ENCODE measurements around the gene GNG10.

Gene GNG10

GRCh38 chr9:111644195-111644772 lies 17.1 kb upstream of the GNG10 start:
- Histone ChIP-seq H4K91ac (ENCODE audit: low read depth, low read length) (no peak overlapping the region), H2BK5ac (ENCODE audit: low read depth, low read length, poor library complexity) (no peak overlapping the region), H3K27me3 (ENCODE audit: insufficient read depth, low read length) (no peaks in the 10 kb centered on the region), H3K4me2 (ENCODE audit: low read length) (no peak overlapping the region), H3K79me2 (ENCODE audit: control insufficient read depth, insufficient read depth, low read length, poor library complexity) (no peaks in the 10 kb centered on the region), H4K12ac (ENCODE audit: low read depth, low read length) (no peak overlapping the region), H3K18ac (ENCODE audit: low read length) (no peak overlapping the region), H3K9ac (ENCODE audit: low read length) (no peak overlapping the region), H3K36me3 (ENCODE audit: control insufficient read depth in 1 of 2, insufficient read depth in 2 of 2, low read length in 2 of 2) (peaks cover 3% of the 10 kb centered on the region in 2 experiments), H2AFZ (ENCODE audit: insufficient read depth, low read length, poor library complexity) (no peak overlapping the region), H2AK5ac (ENCODE audit: low read length) (no peak overlapping the region), H2BK120ac (ENCODE audit: insufficient read depth, low read length, poor library complexity) (no peak overlapping the region), H3K14ac (ENCODE audit: low read length) (no peak overlapping the region), H3K4ac (ENCODE audit: low read depth, low read length) (no peak overlapping the region), H3K4me3 (ENCODE audit: low read depth, low read length) (no peak overlapping the region), H3K4me1 (ENCODE audit: control insufficient read depth in 1 of 2, insufficient read depth in 2 of 2, low read length in 2 of 2) (no peaks in the 10 kb centered on the region), H3K79me1 (ENCODE audit: low read length) (no peaks in the 10 kb centered on the region), H3K23ac (ENCODE audit: low read length) (no peak overlapping the region), H3K27ac (ENCODE audit: low read depth, low read length) (no peak overlapping the region), H3K9me3 (ENCODE audit: insufficient read depth, low read depth, low read length) (no peaks in the 10 kb centered on the region), H4K8ac (ENCODE audit: low read depth, low read length) (no peak overlapping the region), H2BK12ac (ENCODE audit: low read length) (no peak overlapping the region)
- DNase-seq, result no peak
- WGBS (ENCODE audit: extremely low coverage, insufficient coverage, insufficient read length), result no CpG with 5 or more reads among the region's 8 CpGs

GRCh38 chr9:111645806-111646205 lies 15.6 kb upstream of the GNG10 start:
- Histone ChIP-seq H3K9ac (ENCODE audit: low read length) (no peak overlapping the region), H3K27me3 (ENCODE audit: insufficient read depth, low read length) (no peaks in the 10 kb centered on the region), H2AFZ (ENCODE audit: insufficient read depth, low read length, poor library complexity) (no peak overlapping the region), H3K18ac (ENCODE audit: low read length) (no peak overlapping the region), H4K91ac (ENCODE audit: low read depth, low read length) (no peak overlapping the region), H3K36me3 (ENCODE audit: control insufficient read depth in 1 of 2, insufficient read depth in 2 of 2, low read length in 2 of 2) (peaks cover 3 to 4% of the 10 kb centered on the region in 2 experiments), H3K79me2 (ENCODE audit: control insufficient read depth, insufficient read depth, low read length, poor library complexity) (no peaks in the 10 kb centered on the region), H2BK120ac (ENCODE audit: insufficient read depth, low read length, poor library complexity) (no peak overlapping the region), H4K8ac (ENCODE audit: low read depth, low read length) (no peak overlapping the region), H2AK5ac (ENCODE audit: low read length) (no peak overlapping the region), H3K4me2 (ENCODE audit: low read length) (no peak overlapping the region), H3K4me1 (ENCODE audit: control insufficient read depth in 1 of 2, insufficient read depth in 2 of 2, low read length in 2 of 2) (no peaks in the 10 kb centered on the region), H3K4ac (ENCODE audit: low read depth, low read length) (no peak overlapping the region), H3K9me3 (ENCODE audit: insufficient read depth, low read depth, low read length) (no peaks in the 10 kb centered on the region), H3K27ac (ENCODE audit: low read depth, low read length) (no peak overlapping the region), H3K23ac (ENCODE audit: low read length) (no peak overlapping the region), H2BK12ac (ENCODE audit: low read length) (no peak overlapping the region), H2BK5ac (ENCODE audit: low read depth, low read length, poor library complexity) (no peak overlapping the region), H3K4me3 (ENCODE audit: low read depth, low read length) (no peak overlapping the region), H3K79me1 (ENCODE audit: low read length) (no peaks in the 10 kb centered on the region), H4K12ac (ENCODE audit: low read depth, low read length) (no peak overlapping the region), H3K14ac (ENCODE audit: low read length) (no peak overlapping the region)
- DNase-seq, result peak in 1 of 2 donors; percentile 50
- no CpG with 5 or more reads among the region's 1 CpG for WGBS (ENCODE audit: extremely low coverage, insufficient coverage, insufficient read length)

GRCh38 chr9:111646417-111646816 lies 15.0 kb upstream of the GNG10 start:
- Histone ChIP-seq H2BK5ac (ENCODE audit: low read depth, low read length, poor library complexity) (no peak overlapping the region), H4K8ac (ENCODE audit: low read depth, low read length) (no peak overlapping the region), H4K12ac (ENCODE audit: low read depth, low read length) (no peak overlapping the region), H3K14ac (ENCODE audit: low read length) (no peak overlapping the region), H3K9ac (ENCODE audit: low read length) (no peak overlapping the region), H3K27me3 (ENCODE audit: insufficient read depth, low read length) (no peaks in the 10 kb centered on the region), H3K4me2 (ENCODE audit: low read length) (no peak overlapping the region), H2AFZ (ENCODE audit: insufficient read depth, low read length, poor library complexity) (no peak overlapping the region), H3K4ac (ENCODE audit: low read depth, low read length) (no peak overlapping the region), H2AK5ac (ENCODE audit: low read length) (no peak overlapping the region), H3K79me2 (ENCODE audit: control insufficient read depth, insufficient read depth, low read length, poor library complexity) (no peaks in the 10 kb centered on the region), H2BK12ac (ENCODE audit: low read length) (no peak overlapping the region), H2BK120ac (ENCODE audit: insufficient read depth, low read length, poor library complexity) (no peak overlapping the region), H4K91ac (ENCODE audit: low read depth, low read length) (no peak overlapping the region), H3K9me3 (ENCODE audit: insufficient read depth, low read depth, low read length) (no peaks in the 10 kb centered on the region), H3K36me3 (ENCODE audit: control insufficient read depth in 1 of 2, insufficient read depth in 2 of 2, low read length in 2 of 2) (peaks cover 3 to 4% of the 10 kb centered on the region in 2 experiments), H3K79me1 (ENCODE audit: low read length) (no peaks in the 10 kb centered on the region), H3K4me3 (ENCODE audit: low read depth, low read length) (no peak overlapping the region), H3K4me1 (ENCODE audit: control insufficient read depth in 1 of 2, insufficient read depth in 2 of 2, low read length in 2 of 2) (no peaks in the 10 kb centered on the region), H3K23ac (ENCODE audit: low read length) (no peak overlapping the region), H3K18ac (ENCODE audit: low read length) (no peak overlapping the region), H3K27ac (ENCODE audit: low read depth, low read length) (no peak overlapping the region)
- DNase-seq, result no peak
- WGBS (ENCODE audit: extremely low coverage, insufficient coverage, insufficient read length), result no CpG with 5 or more reads among the region's 2 CpGs

- H4K91ac ChIP-seq (ENCODE audit: low read depth, low read length), result no peak overlapping the region
- H3K23ac ChIP-seq (ENCODE audit: low read length), result no peak overlapping the region
- no peak overlapping the region for H4K8ac ChIP-seq (ENCODE audit: low read depth, low read length)
- H3K9me3 ChIP-seq (ENCODE audit: insufficient read depth, low read depth, low read length), result no peaks in the 10 kb centered on the region
- no peak overlapping the region for H3K18ac ChIP-seq (ENCODE audit: low read length)
- no peaks in the 10 kb centered on the region for H3K79me2 ChIP-seq (ENCODE audit: control insufficient read depth, insufficient read depth, low read length, poor library complexity)
- no peak overlapping the region for H2AFZ ChIP-seq (ENCODE audit: insufficient read depth, low read length, poor library complexity)
- DNase-seq, result peak in 1 of 2 donors; percentile 39
- no peak overlapping the region for H2BK12ac ChIP-seq (ENCODE audit: low read length)
- no peak overlapping the region for H3K4me2 ChIP-seq (ENCODE audit: low read length)
- no peak overlapping the region for H2BK120ac ChIP-seq (ENCODE audit: insufficient read depth, low read length, poor library complexity)
- no peaks in the 10 kb centered on the region for H3K4me1 ChIP-seq (ENCODE audit: control insufficient read depth in 1 of 2, insufficient read depth in 2 of 2, low read length in 2 of 2)
- no peak overlapping the region for H2AK5ac ChIP-seq (ENCODE audit: low read length)
- H3K9ac ChIP-seq (ENCODE audit: low read length), result no peak overlapping the region
- H3K4me3 ChIP-seq (ENCODE audit: low read depth, low read length), result no peak overlapping the region
- H3K14ac ChIP-seq (ENCODE audit: low read length), result no peak overlapping the region
- H3K4ac ChIP-seq (ENCODE audit: low read depth, low read length), result no peak overlapping the region
- WGBS (ENCODE audit: extremely low coverage, insufficient coverage, insufficient read length), result no CpG with 5 or more reads among the region's 4 CpGs
- no peak overlapping the region for H4K12ac ChIP-seq (ENCODE audit: low read depth, low read length)
- no peaks in the 10 kb centered on the region for H3K27me3 ChIP-seq (ENCODE audit: insufficient read depth, low read length)
- H3K27ac ChIP-seq (ENCODE audit: low read depth, low read length), result no peak overlapping the region
- no peaks in the 10 kb centered on the region for H3K79me1 ChIP-seq (ENCODE audit: low read length)
- H2BK5ac ChIP-seq (ENCODE audit: low read depth, low read length, poor library complexity), result no peak overlapping the region
- H3K36me3 ChIP-seq (ENCODE audit: control insufficient read depth in 1 of 2, insufficient read depth in 2 of 2, low read length in 2 of 2), result peaks cover 3 to 4% of the 10 kb centered on the region in 2 experiments
Observed at GRCh38 chr9:111648066-111648465, 13.3 kb upstream of the GNG10 start.

All from trophoblast cell (in vitro differentiated cells and primary cell).